Measurements from ENCODE around the gene KCNAB1.

KCNAB1 gene

DNA sequence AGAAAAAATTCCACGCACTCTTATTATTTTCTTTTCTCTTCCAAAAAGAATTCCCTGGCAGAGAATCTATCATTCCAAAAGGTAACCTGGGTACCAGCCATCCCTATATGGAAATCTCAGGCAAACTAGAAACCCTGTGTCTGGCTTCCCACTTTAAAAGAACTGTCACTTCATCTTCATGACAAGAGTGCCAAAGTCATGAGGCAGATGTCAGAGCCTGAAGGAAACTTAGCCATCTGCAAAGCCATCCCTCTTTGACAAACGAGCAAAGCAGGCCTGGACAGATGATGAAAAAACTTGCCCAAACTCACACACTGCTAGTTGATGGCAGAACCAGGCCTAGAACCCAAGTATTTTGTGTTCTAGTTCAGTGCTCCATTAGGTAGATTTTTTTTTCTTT lies 418.7 kb downstream of the KCNAB1 start:
- H3K9me3 ChIP-seq, result no peaks in the 10 kb centered on the region
- no peak overlapping the region for H3K4me3 ChIP-seq (ENCODE audit: low read depth in 1 of 2, low read length in 1 of 2)
- H3K4me1 ChIP-seq (ENCODE audit: control insufficient read depth in 1 of 2, insufficient read depth in 1 of 2, low read depth in 1 of 2, low read length in 1 of 2), result no peaks in the 10 kb centered on the region
- no peak for TF ChIP-seq CTCF (IDR thresholded peaks at IDR 0.05)
- peaks cover 56% of the 10 kb centered on the region for H3K36me3 ChIP-seq
- H3K27ac ChIP-seq, result no peak overlapping the region
- H3K27me3 ChIP-seq, result no peaks in the 10 kb centered on the region

GRCh38 chr3:156539802-156540201 lies 419.4 kb downstream of the KCNAB1 start:
- no peaks in the 10 kb centered on the region for H3K27me3 ChIP-seq
- peaks cover 58% of the 10 kb centered on the region for H3K36me3 ChIP-seq
- TF ChIP-seq CTCF (IDR thresholded peaks at IDR 0.05), result no peak
- no peaks in the 10 kb centered on the region for H3K9me3 ChIP-seq
- H3K4me3 ChIP-seq (ENCODE audit: low read depth in 1 of 2, low read length in 1 of 2), result no peak overlapping the region
- no peak overlapping the region for H3K27ac ChIP-seq
- no peaks in the 10 kb centered on the region for H3K4me1 ChIP-seq (ENCODE audit: control insufficient read depth in 1 of 2, insufficient read depth in 1 of 2, low read depth in 1 of 2, low read length in 1 of 2)

DNA sequence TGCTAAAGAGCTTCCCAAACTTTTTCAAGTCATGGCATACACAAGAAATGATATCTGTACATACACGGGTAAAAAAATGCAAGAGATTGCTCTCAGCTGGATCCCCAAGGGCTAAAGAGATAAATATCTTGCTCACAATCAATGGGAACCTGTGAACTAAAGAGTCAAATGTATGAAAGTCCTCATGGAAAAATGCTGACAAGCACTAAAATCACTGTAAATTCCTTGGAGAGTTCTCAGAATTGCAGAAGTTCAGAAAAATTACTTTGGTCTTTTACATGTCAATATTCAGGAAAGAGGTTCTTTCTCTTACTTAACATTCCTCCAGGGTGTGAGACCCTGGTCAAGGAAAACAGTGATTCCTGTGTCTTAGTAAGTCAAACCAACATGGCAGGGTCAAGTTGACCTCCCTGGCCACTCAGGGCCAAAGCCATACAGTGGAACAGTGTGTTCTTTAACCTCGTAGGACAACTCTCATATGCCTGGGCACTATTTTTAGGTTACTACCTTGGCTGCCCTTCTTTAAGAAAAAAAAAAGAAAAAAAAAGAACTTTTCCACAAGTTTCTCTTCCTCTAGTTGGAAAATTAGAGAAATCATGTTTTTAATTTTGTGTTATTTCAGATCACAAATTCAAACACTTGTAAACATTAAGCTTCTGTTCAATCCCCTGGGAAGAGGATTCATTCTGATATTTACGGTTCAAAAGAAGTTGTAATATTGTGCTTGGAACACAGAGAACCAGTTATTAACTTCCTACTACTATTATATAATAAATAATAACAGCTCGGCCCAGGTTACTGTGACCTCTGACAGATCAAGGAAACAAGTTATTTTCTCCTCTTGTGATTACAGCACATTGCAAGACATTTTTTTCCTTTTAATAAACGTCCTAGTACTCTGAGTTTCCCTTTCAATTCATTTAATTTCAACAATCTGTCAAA lies 422.0 kb downstream of the KCNAB1 start:
- H3K27ac ChIP-seq, result no peak overlapping the region
- H3K27me3 ChIP-seq, result no peaks in the 10 kb centered on the region
- H3K9me3 ChIP-seq, result no peaks in the 10 kb centered on the region
- no peak for TF ChIP-seq CTCF (IDR thresholded peaks at IDR 0.05)
- no peaks in the 10 kb centered on the region for H3K4me1 ChIP-seq (ENCODE audit: control insufficient read depth in 1 of 2, insufficient read depth in 1 of 2, low read depth in 1 of 2, low read length in 1 of 2)
- no peak overlapping the region for H3K4me3 ChIP-seq (ENCODE audit: low read depth in 1 of 2, low read length in 1 of 2)
- peaks cover 75% of the 10 kb centered on the region for H3K36me3 ChIP-seq

DNA sequence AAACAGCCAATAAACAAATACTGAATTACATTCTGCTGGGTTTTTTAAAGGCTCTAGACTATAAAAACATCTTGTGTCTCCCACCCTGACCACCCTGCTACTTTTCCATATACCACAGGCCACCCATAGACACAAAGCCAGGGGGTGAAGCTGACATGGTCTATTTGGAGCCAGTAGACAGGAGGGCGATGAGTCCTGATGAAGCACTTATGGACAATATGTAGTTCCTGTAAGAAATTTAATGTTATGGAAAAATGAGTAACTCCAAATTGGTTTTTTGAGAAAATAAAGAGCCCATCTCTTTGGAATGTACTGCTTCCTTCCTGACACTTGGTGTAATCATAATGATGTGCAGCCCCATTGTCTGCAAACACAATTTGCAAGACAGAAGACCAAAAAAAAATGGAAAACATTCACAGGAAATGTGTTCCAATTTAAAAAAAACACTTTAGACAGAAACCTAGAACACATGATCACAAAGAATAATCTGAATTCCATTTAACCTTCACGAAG lies 422.7 kb downstream of the KCNAB1 start:
- Histone ChIP-seq H3K27me3 (no peaks in the 10 kb centered on the region), H3K4me1 (ENCODE audit: control insufficient read depth in 1 of 2, insufficient read depth in 1 of 2, low read depth in 1 of 2, low read length in 1 of 2) (no peaks in the 10 kb centered on the region), H3K9me3 (no peaks in the 10 kb centered on the region), H3K4me3 (ENCODE audit: low read depth in 1 of 2, low read length in 1 of 2) (no peak overlapping the region), H3K27ac (no peak overlapping the region), H3K36me3 (peaks cover 77% of the 10 kb centered on the region)
- TF ChIP-seq CTCF (IDR thresholded peaks at IDR 0.05), result no peak

DNA sequence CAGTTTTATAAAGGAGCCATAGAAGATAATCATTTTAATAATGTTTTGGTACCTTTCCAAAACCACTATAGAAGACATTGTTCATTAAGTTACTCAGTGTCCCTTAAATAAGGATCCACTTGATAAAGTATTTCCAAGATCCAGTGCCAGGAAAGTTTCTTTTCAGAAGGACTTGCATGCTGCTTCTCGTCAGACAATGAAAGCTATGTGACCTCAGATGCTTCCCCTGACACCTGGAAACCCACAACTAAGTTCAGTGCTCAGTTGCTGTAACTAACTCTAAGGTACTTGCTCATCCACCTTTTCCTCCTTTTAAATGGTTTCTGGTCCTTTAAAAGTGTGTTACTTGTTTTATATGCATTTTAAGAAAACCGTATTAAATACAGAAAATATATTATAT lies 427.3 kb downstream of the KCNAB1 start:
- Histone ChIP-seq H3K4me1 (ENCODE audit: control insufficient read depth in 1 of 2, insufficient read depth in 1 of 2, low read depth in 1 of 2, low read length in 1 of 2) (no peaks in the 10 kb centered on the region), H3K36me3 (peaks cover 69% of the 10 kb centered on the region), H3K27ac (no peak overlapping the region), H3K4me3 (ENCODE audit: low read depth in 1 of 2, low read length in 1 of 2) (no peak overlapping the region), H3K9me3 (no peaks in the 10 kb centered on the region), H3K27me3 (no peaks in the 10 kb centered on the region)
- TF ChIP-seq CTCF (IDR thresholded peaks at IDR 0.05), result no peak

Data from neutrophil (primary cell).